ENCODE results near the gene FBXL4.

FBXL4 gene

DNA sequence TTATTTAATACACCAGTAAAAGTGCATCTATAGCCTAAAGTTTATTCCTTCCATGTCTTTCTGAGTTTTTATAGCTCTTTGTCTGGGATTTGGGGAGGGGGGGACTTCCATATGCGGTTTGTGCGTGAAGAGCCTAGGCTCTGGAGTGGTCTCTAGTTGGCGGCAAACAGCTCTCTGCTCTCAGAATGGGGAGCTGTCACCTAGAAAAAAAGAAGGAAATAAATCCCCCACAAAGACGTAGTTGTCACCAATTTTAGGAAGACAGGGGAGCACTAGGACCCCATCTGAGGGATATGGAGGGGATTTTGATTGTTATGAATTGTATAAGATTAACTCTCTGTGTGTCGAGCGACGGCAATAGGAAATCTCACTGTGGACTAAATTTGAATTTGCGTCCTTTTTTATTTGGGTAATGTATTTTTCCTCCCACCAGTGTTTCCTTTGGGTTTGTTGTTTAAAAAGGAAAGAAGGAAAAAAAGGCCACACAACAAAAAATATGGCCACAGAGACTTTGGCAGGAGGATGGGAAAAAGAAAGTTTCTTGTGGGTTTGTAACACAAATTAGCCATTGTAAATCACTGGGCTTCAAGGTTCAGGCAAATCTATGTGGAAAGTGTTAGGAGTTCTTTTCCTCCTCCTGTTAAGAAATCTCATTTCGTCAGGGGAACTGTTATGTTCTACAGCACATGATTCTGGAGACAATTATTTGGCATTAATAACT lies 106.0 kb downstream of the FBXL4 start:
- no peak for ATAC-seq
- no peak for TF ChIP-seq GLIS3 (CRISPR knock-in tag; IDR thresholded peaks at IDR 0.05)
- no peak for TF ChIP-seq ZNF70 (CRISPR knock-in tag; IDR thresholded peaks at IDR 0.05)
- TF ChIP-seq, protein P1, sequence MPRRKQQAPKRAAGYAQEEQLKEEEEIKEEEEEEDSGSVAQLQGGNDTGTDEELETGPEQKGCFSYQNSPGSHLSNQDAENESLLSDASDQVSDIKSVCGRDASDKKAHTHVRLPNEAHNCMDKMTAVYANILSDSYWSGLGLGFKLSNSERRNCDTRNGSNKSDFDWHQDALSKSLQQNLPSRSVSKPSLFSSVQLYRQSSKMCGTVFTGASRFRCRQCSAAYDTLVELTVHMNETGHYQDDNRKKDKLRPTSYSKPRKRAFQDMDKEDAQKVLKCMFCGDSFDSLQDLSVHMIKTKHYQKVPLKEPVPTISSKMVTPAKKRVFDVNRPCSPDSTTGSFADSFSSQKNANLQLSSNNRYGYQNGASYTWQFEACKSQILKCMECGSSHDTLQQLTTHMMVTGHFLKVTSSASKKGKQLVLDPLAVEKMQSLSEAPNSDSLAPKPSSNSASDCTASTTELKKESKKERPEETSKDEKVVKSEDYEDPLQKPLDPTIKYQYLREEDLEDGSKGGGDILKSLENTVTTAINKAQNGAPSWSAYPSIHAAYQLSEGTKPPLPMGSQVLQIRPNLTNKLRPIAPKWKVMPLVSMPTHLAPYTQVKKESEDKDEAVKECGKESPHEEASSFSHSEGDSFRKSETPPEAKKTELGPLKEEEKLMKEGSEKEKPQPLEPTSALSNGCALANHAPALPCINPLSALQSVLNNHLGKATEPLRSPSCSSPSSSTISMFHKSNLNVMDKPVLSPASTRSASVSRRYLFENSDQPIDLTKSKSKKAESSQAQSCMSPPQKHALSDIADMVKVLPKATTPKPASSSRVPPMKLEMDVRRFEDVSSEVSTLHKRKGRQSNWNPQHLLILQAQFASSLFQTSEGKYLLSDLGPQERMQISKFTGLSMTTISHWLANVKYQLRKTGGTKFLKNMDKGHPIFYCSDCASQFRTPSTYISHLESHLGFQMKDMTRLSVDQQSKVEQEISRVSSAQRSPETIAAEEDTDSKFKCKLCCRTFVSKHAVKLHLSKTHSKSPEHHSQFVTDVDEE (CRISPR knock-in tag; IDR thresholded peaks at IDR 0.05): no peak
- TF ChIP-seq ESRRG (CRISPR knock-in tag; IDR thresholded peaks at IDR 0.05): no peak
- TF ChIP-seq ZNF565 (CRISPR knock-in tag; conservative IDR thresholded peaks at IDR 0.05; ENCODE audit: low read depth): no peak
- no peak for TF ChIP-seq OSR1 (CRISPR knock-in tag; IDR thresholded peaks at IDR 0.05)
- no peak for TF ChIP-seq ZC3H10 (CRISPR knock-in tag; IDR thresholded peaks at IDR 0.05)
- TF ChIP-seq ZFP30 (CRISPR knock-in tag; IDR thresholded peaks at IDR 0.05): no peak
- TF ChIP-seq, protein P2, sequence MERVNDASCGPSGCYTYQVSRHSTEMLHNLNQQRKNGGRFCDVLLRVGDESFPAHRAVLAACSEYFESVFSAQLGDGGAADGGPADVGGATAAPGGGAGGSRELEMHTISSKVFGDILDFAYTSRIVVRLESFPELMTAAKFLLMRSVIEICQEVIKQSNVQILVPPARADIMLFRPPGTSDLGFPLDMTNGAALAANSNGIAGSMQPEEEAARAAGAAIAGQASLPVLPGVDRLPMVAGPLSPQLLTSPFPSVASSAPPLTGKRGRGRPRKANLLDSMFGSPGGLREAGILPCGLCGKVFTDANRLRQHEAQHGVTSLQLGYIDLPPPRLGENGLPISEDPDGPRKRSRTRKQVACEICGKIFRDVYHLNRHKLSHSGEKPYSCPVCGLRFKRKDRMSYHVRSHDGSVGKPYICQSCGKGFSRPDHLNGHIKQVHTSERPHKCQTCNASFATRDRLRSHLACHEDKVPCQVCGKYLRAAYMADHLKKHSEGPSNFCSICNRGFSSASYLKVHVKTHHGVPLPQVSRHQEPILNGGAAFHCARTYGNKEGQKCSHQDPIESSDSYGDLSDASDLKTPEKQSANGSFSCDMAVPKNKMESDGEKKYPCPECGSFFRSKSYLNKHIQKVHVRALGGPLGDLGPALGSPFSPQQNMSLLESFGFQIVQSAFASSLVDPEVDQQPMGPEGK (CRISPR knock-in tag; IDR thresholded peaks at IDR 0.05; ENCODE audit: borderline replicate concordance): no peak
- TF ChIP-seq, protein P3, sequence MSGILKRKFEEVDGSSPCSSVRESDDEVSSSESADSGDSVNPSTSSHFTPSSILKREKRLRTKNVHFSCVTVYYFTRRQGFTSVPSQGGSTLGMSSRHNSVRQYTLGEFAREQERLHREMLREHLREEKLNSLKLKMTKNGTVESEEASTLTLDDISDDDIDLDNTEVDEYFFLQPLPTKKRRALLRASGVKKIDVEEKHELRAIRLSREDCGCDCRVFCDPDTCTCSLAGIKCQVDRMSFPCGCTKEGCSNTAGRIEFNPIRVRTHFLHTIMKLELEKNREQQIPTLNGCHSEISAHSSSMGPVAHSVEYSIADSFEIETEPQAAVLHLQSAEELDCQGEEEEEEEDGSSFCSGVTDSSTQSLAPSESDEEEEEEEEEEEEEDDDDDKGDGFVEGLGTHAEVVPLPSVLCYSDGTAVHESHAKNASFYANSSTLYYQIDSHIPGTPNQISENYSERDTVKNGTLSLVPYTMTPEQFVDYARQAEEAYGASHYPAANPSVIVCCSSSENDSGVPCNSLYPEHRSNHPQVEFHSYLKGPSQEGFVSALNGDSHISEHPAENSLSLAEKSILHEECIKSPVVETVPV (CRISPR knock-in tag; IDR thresholded peaks at IDR 0.05): no peak
- no peak for TF ChIP-seq PPARA (CRISPR knock-in tag; IDR thresholded peaks at IDR 0.05; ENCODE audit: borderline replicate concordance)

DNA sequence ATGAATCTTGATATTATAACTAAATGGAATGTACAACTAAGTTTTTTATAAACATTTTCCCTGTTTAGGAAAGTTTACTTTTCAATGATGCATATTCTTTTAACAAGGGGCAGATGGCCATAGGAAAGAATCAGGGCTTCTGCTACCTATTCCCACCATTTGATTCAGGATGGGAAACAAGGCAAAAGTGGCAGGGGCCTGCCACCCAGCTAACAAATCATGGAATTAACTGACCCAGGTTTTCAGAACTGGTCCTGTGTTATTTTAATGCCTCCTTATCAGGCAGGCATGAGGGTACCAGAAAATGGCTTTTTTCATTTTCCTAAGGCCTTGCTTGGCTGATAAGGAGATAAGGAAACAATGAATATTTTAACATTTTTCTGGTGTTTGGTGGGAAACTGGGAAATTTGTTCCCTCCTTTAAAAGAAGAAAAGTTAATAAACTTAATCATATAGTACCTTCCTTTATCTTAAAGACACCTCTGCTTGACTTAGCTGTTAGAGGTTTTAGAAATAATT lies 106.7 kb downstream of the FBXL4 start:
- ATAC-seq: no peak
- no peak for TF ChIP-seq TOX (CRISPR knock-in tag; IDR thresholded peaks at IDR 0.05; ENCODE audit: borderline replicate concordance)
- no peak for TF ChIP-seq ZNF8 (CRISPR knock-in tag; IDR thresholded peaks at IDR 0.05)
- TF ChIP-seq, protein P4, sequence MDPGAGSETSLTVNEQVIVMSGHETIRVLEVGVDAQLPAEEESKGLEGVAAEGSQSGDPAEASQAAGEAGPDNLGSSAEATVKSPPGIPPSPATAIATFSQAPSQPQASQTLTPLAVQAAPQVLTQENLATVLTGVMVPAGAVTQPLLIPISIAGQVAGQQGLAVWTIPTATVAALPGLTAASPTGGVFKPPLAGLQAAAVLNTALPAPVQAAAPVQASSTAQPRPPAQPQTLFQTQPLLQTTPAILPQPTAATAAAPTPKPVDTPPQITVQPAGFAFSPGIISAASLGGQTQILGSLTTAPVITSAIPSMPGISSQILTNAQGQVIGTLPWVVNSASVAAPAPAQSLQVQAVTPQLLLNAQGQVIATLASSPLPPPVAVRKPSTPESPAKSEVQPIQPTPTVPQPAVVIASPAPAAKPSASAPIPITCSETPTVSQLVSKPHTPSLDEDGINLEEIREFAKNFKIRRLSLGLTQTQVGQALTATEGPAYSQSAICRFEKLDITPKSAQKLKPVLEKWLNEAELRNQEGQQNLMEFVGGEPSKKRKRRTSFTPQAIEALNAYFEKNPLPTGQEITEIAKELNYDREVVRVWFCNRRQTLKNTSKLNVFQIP (CRISPR knock-in tag; IDR thresholded peaks at IDR 0.05; ENCODE audit: borderline replicate concordance, low read depth): no peak
- TF ChIP-seq OSR1 (CRISPR knock-in tag; IDR thresholded peaks at IDR 0.05): no peak
- no peak for TF ChIP-seq PPARA (CRISPR knock-in tag; IDR thresholded peaks at IDR 0.05; ENCODE audit: borderline replicate concordance)

DNA sequence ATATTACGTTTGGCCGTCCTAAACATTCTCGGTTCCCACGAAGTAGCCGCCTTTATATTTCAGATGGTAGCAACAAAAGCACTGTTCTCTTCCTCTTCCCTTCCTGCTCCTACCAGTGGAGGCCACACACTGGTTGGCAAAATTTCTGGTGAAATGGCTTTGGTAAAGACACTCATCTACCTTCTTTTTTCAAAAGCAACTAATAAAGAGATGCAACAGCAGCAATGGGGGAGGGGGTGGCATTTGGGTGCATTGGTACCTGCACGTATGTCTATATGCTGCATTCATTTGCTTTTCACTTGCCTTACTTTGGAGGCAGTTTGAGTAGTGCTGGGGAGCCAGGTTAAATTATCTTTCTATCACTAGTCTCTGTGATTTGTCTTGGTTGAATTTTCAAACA lies 107.4 kb downstream of the FBXL4 start:
- no peak for ATAC-seq
- TF ChIP-seq OSR1 (CRISPR knock-in tag; IDR thresholded peaks at IDR 0.05): no peak
- no peak for TF ChIP-seq ZNF8 (CRISPR knock-in tag; IDR thresholded peaks at IDR 0.05)
- TF ChIP-seq, protein P4 (CRISPR knock-in tag; IDR thresholded peaks at IDR 0.05; ENCODE audit: borderline replicate concordance, low read depth): no peak
- TF ChIP-seq RARB (CRISPR knock-in tag; IDR thresholded peaks at IDR 0.05): no peak
- no peak for TF ChIP-seq PPARA (CRISPR knock-in tag; IDR thresholded peaks at IDR 0.05; ENCODE audit: borderline replicate concordance)
- TF ChIP-seq SNAI2 (CRISPR knock-in tag; IDR thresholded peaks at IDR 0.05): no peak
- no peak for TF ChIP-seq CSDC2 (CRISPR knock-in tag; IDR thresholded peaks at IDR 0.05)
- TF ChIP-seq, protein P3 (CRISPR knock-in tag; IDR thresholded peaks at IDR 0.05): no peak
